HEK293 (cell line): ENCODE results near the gene FERMT3.

Experiments used
- ZNF133 ChIP-seq: fragments of 450-650 bp; formaldehyde crosslinking; IDR thresholded peaks from 2 replicates; pipeline ENCODE4 v1.5.1; 2016; ENCODE audit warnings: missing biosample characterization, missing genetic modification characterization
- ZNF37A ChIP-seq: fragments of 450-650 bp; IDR thresholded peaks from 2 replicates; pipeline ENCODE4 v1.5.1; 2018; ENCODE audit warnings: missing biosample characterization, missing genetic modification characterization
- TF ChIP-seq, protein P1 (sequence below): fragments of 450-650 bp; formaldehyde crosslinking; IDR thresholded peaks from 2 replicates; pipeline ENCODE4 v1.5.1; 2016; ENCODE audit warnings: missing biosample characterization, missing genetic modification characterization
- TF ChIP-seq, protein P2 (sequence below): fragments of 450-650 bp; formaldehyde crosslinking; IDR thresholded peaks from 2 replicates; pipeline ENCODE4 v1.5.1; 2016; ENCODE audit warnings: missing biosample characterization, missing genetic modification characterization

DNA sequence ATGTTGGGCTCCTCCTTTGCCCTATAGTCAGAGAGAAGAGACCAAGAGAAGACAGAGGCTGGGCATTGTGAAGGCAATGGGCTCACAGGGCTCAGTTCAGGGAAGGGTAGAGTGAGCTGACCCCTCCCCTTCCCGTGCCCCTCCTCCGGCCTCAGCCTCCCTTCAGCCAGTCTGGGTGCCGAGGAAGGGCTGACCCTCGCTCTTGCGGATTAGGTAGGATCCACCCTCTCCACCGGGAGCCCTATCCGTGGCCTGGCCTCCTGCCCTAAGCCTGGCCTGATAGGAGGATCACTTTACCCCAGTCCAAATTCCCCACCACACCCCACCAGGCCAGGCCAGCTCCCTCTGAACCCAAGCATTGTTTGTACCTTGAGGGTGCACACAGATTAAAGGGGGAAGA, 42.1 kb downstream of the FERMT3 start:
- TF ChIP-seq, protein P1, sequence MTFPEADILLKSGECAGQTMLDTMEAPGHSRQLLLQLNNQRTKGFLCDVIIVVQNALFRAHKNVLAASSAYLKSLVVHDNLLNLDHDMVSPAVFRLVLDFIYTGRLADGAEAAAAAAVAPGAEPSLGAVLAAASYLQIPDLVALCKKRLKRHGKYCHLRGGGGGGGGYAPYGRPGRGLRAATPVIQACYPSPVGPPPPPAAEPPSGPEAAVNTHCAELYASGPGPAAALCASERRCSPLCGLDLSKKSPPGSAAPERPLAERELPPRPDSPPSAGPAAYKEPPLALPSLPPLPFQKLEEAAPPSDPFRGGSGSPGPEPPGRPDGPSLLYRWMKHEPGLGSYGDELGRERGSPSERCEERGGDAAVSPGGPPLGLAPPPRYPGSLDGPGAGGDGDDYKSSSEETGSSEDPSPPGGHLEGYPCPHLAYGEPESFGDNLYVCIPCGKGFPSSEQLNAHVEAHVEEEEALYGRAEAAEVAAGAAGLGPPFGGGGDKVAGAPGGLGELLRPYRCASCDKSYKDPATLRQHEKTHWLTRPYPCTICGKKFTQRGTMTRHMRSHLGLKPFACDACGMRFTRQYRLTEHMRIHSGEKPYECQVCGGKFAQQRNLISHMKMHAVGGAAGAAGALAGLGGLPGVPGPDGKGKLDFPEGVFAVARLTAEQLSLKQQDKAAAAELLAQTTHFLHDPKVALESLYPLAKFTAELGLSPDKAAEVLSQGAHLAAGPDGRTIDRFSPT (tag by site-specific recombination), result no peak
- TF ChIP-seq, protein P2, sequence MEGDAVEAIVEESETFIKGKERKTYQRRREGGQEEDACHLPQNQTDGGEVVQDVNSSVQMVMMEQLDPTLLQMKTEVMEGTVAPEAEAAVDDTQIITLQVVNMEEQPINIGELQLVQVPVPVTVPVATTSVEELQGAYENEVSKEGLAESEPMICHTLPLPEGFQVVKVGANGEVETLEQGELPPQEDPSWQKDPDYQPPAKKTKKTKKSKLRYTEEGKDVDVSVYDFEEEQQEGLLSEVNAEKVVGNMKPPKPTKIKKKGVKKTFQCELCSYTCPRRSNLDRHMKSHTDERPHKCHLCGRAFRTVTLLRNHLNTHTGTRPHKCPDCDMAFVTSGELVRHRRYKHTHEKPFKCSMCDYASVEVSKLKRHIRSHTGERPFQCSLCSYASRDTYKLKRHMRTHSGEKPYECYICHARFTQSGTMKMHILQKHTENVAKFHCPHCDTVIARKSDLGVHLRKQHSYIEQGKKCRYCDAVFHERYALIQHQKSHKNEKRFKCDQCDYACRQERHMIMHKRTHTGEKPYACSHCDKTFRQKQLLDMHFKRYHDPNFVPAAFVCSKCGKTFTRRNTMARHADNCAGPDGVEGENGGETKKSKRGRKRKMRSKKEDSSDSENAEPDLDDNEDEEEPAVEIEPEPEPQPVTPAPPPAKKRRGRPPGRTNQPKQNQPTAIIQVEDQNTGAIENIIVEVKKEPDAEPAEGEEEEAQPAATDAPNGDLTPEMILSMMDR (tag by site-specific recombination), result no peak
- TF ChIP-seq ZNF133 (tag by site-specific recombination) (no peak), ZNF37A (tag by site-specific recombination) (no peak)
